Panc1 (cell line): Measurements from ENCODE around the gene CSTA. TPM values are rescaled to one million over a fixed set of nuclear protein-coding genes. Genes with fewer than 3 reads are reported as not detected.

Experiments
- ATAC-seq: fragments of 200-7000 bp; cut with Tn5 transposase; 2 replicates; pipeline ENCODE4 v1.9.1; 2020; ENCODE audit warnings: mild to moderate bottlenecking, moderate library complexity
- BruUV-seq: library from RNA; stranded (reverse); fragments of 400-500 nt; replicated peaks from 2 replicates; lab custom pipeline; 2021; lab: Mats Ljungman, UMichigan
- CTCF ChIA-PET: fragments of 300-600 bp; sonication (Branson Sonifier 250); formaldehyde crosslinking; loops from one replicate; lab custom pipeline; 2022; ENCODE audit warnings: antibody characterized with exemption; lab: Charles Lee
- POLR2A ChIA-PET: fragments of 300-600 bp; sonication (Branson Sonifier 250); formaldehyde crosslinking; loops from one replicate; lab custom pipeline; 2022; ENCODE audit warnings: antibody characterized with exemption; lab: Charles Lee
- DNase-seq: peaks from one replicate; pipeline ENCODE4 v3.0.0-alpha.2; 2010; ENCODE audit warnings: low read depth, low spot score
- H3K27ac ChIP-seq: 2 replicates; pipeline ENCODE4 v1.5.1; 2011; ENCODE audit warnings: mild to moderate bottlenecking, low read length, inconsistent platforms
- H3K27me3 ChIP-seq: fragments of 200-500 bp; sonication (Bioruptor generic); 2 replicates; pipeline ENCODE4 v1.6.0; 2014; ENCODE audit warnings: low read length, inconsistent platforms; ENCODE audit not compliant: control insufficient read depth, insufficient read depth
- H3K36me3 ChIP-seq: fragments of 200-500 bp; sonication (Bioruptor generic); 2 replicates; pipeline ENCODE4 v1.5.1; 2014; ENCODE audit warnings: inconsistent platforms, mild to moderate bottlenecking, low read length, moderate library complexity; ENCODE audit not compliant: control insufficient read depth, insufficient read depth
- H3K4me1 ChIP-seq: 2 replicates; pipeline ENCODE4 v1.5.1; 2011; ENCODE audit warnings: inconsistent platforms, mild to moderate bottlenecking, low read length, moderate library complexity; ENCODE audit not compliant: control insufficient read depth, insufficient read depth
- H3K4me3 ChIP-seq, 2 experiments: 2 replicates each; pipeline ENCODE4 v1.5.1; 2011 to 2012; ENCODE audit warnings: low read depth in 2 of 2, low read length in 2 of 2, mild to moderate bottlenecking in 2 of 2, inconsistent platforms in 1 of 2, moderate library complexity in 1 of 2
- H3K9me3 ChIP-seq: fragments of 200-500 bp; sonication (Bioruptor generic); 2 replicates; pipeline ENCODE4 v1.5.1; 2014; ENCODE audit warnings: low read depth, mild to moderate bottlenecking, inconsistent platforms, low read length, moderate library complexity; ENCODE audit not compliant: control insufficient read depth, insufficient read depth
- CTCF ChIP-seq: fragments of 450-650 bp; IDR thresholded peaks from 2 replicates; pipeline ENCODE4 v1.5.1; 2017; ENCODE audit warnings: mild to moderate bottlenecking
- POLR2AphosphoS5 ChIP-seq: IDR thresholded peaks from 2 replicates; pipeline ENCODE4 v1.6.1; 2012; ENCODE audit warnings: mild to moderate bottlenecking, low read depth, low read length, moderate library complexity
- REST ChIP-seq, 2 experiments: IDR thresholded peaks; 2 replicates each; pipeline ENCODE4 v1.6.1; 2011 to 2012; ENCODE audit warnings: low read depth in 2 of 2, control low read depth in 1 of 2, low read length in 1 of 2, mild to moderate bottlenecking in 1 of 2, moderate library complexity in 1 of 2; ENCODE audit not compliant: insufficient read depth in 1 of 2
- SIN3A ChIP-seq: IDR thresholded peaks from 2 replicates; pipeline ENCODE4 v1.6.1; 2012; ENCODE audit warnings: low read depth, mild to moderate bottlenecking, low read length, moderate library complexity, borderline replicate concordance; ENCODE audit not compliant: insufficient read depth
- TCF7L2 ChIP-seq: IDR thresholded peaks from 2 replicates; pipeline ENCODE4 v1.6.1; 2011; ENCODE audit warnings: mild to moderate bottlenecking, low read depth, low read length, inconsistent platforms
- in situ Hi-C: cut with HindIII; loops from 2 replicates; pipeline ENCODE4 v1.10.0; 2016; ENCODE audit warnings: low sequenced_read_pairs, low pct_unique_long_range_greater_than_20kb
- intact Hi-C: fragments of 100-400 bp; cut with micrococcal nuclease; formaldehyde crosslinking; loops from one replicate; pipeline ENCODE4 v1.10.0; 2022; ENCODE audit not compliant: unreplicated experiment
- total RNA-seq: library from RNA; stranded (reverse); gene quantifications from one replicate; pipeline ENCODE4 v1.2.1, GENCODE V29; 2021; ENCODE audit not compliant: unreplicated experiment

Gene CSTA
- total RNA-seq, 1 experiment from 2014 or later = not detected

- Histone ChIP-seq H3K27me3 (no peaks in the 10 kb centered on the region; the same call in 1 of the 2 replicates), H3K36me3 (no peaks in the 10 kb centered on the region), H3K27ac (no peak overlapping the region), H3K9me3 (no peaks in the 10 kb centered on the region), H3K4me3 (no peak overlapping the region), H3K4me1 (peaks cover 3% of the 10 kb centered on the region; the same call in 1 of the 2 replicates)
- no TSS peak for BruUV-seq
- ATAC-seq (no peak), DNase-seq (no peak)
- intact Hi-C loops = loop anchor here (2.0 kb wide), 1 partner anchor 50 kb away; no protein-coding TSS in a partner anchor
- TF ChIP-seq REST (IDR thresholded peaks at IDR 0.05; ENCODE audit: insufficient read depth in 1 of 2, low read depth in 2 of 2, low read length in 1 of 2) (no peak), SIN3A (no peak), CTCF (no peak), TCF7L2 (no peak), POLR2AphosphoS5 (no peak)
- in situ Hi-C loops = no loop called here
- ChIA-PET POLR2A (no interaction called here), CTCF (interaction anchor here (1.5 kb wide), 1 partner anchor 205 kb away, joined by 3 read pairs; no protein-coding TSS in a partner anchor)
These were observed 17.9 kb upstream of the CSTA start for GRCh38 chr3:122307094-122307687.

- no peak for TF ChIP-seq POLR2AphosphoS5
- no peak for TF ChIP-seq SIN3A
- no peak for TF ChIP-seq CTCF
- no peak for TF ChIP-seq TCF7L2
- no peak for TF ChIP-seq REST (IDR thresholded peaks at IDR 0.05; ENCODE audit: insufficient read depth in 1 of 2, low read depth in 2 of 2, low read length in 1 of 2)
- CTCF ChIA-PET = no interaction called here
- intact Hi-C loops = loop anchor here (2.0 kb wide), 1 partner anchor 49 kb away; no protein-coding TSS in a partner anchor
These were observed 17.1 kb upstream of the CSTA start for GRCh38 chr3:122307976-122308375.

More at GRCh38 chr3:122307976-122308375, 17.1 kb upstream of the CSTA start:
- in situ Hi-C loops = no loop called here
- Histone ChIP-seq H3K4me1 (peaks cover 3% of the 10 kb centered on the region; the same call in 1 of the 2 replicates), H3K27ac (no peak overlapping the region), H3K36me3 (no peaks in the 10 kb centered on the region), H3K27me3 (no peaks in the 10 kb centered on the region; the same call in 1 of the 2 replicates), H3K4me3 (no peak overlapping the region), H3K9me3 (no peaks in the 10 kb centered on the region)
- no peak for DNase-seq
- no TSS peak for BruUV-seq
- POLR2A ChIA-PET = no interaction called here
- ATAC-seq = no peak
